HEK293 (cell line): Measurements from ENCODE around the gene ZNF423.

Source experiments
- CTCF ChIA-PET: fragments of 350-600 bp; formaldehyde crosslinking; extraction: SDS; loops from one replicate; lab custom pipeline; 2021; ENCODE audit warnings: antibody characterized with exemption; lab: Yijun Ruan, JAX
- POLR2A ChIA-PET: fragments of 300-600 bp; formaldehyde crosslinking; extraction: SDS; loops from one replicate; lab custom pipeline; 2020; ENCODE audit warnings: antibody characterized with exemption, inconsistent platforms; lab: Yijun Ruan, JAX
- H3K27ac ChIP-seq: fragments of 200-500 bp; sonication (Bioruptor generic); 2 replicates; pipeline ENCODE4 v1.5.1; 2014; ENCODE audit warnings: low read depth, low read length, control low read depth, inconsistent platforms; ENCODE audit errors: extremely low read depth
- H3K36me3 ChIP-seq, 2 experiments: fragments of 200-500 bp in 1 of 2; sonication (Bioruptor generic) in 1 of 2; 1 replicate in 1 of 2; 2 replicates in 1 of 2; pipeline ENCODE4 v1.5.1; 2014 to 2017; ENCODE audit warnings: inconsistent platforms in 2 of 2, low read length in 2 of 2; ENCODE audit not compliant: control insufficient read depth in 2 of 2, insufficient read depth in 1 of 2
- H3K4me1 ChIP-seq: fragments of 200-500 bp; sonication (Bioruptor generic); 2 replicates; pipeline ENCODE4 v1.5.1; 2014; ENCODE audit warnings: mild to moderate bottlenecking, low read length, inconsistent platforms; ENCODE audit not compliant: control insufficient read depth, insufficient read depth
- H3K4me3 ChIP-seq: 2 replicates; pipeline ENCODE4 v1.5.1; 2011; ENCODE audit warnings: low read depth, mild to moderate bottlenecking, control low read depth, low read length, moderate library complexity
- H3K9me3 ChIP-seq: fragments of 200-500 bp; sonication (Bioruptor generic); 2 replicates; pipeline ENCODE4 v1.5.1; 2014; ENCODE audit warnings: low read depth, low read length, inconsistent platforms; ENCODE audit not compliant: control insufficient read depth, insufficient read depth
- ATF2 ChIP-seq: fragments of 450-650 bp; formaldehyde crosslinking; IDR thresholded peaks from 2 replicates; pipeline ENCODE4 v1.5.1; 2016; ENCODE audit warnings: missing biosample characterization, missing genetic modification characterization, low read depth
- KLF8 ChIP-seq: fragments of 450-650 bp; formaldehyde crosslinking; IDR thresholded peaks from 2 replicates; pipeline ENCODE4 v1.5.1; 2016; ENCODE audit warnings: missing biosample characterization, missing genetic modification characterization
- MEIS1 ChIP-seq: sonication (generic); formaldehyde crosslinking; IDR thresholded peaks from 2 replicates; pipeline ENCODE4 v1.8.1; 2022; ENCODE audit warnings: missing genetic modification reagents, mild to moderate bottlenecking, borderline replicate concordance
- MYNN ChIP-seq: fragments of 450-650 bp; formaldehyde crosslinking; IDR thresholded peaks from 2 replicates; pipeline ENCODE4 v1.5.1; 2016; ENCODE audit warnings: missing biosample characterization, missing genetic modification characterization, borderline replicate concordance
- WT1 ChIP-seq: fragments of 450-650 bp; formaldehyde crosslinking; IDR thresholded peaks from 2 replicates; pipeline ENCODE4 v1.5.1; 2016; ENCODE audit warnings: missing biosample characterization, missing genetic modification characterization
- ZFP3 ChIP-seq: fragments of 450-650 bp; formaldehyde crosslinking; IDR thresholded peaks from 2 replicates; pipeline ENCODE4 v1.5.1; 2016; ENCODE audit warnings: low read depth, missing biosample characterization, missing genetic modification characterization
- ZNF2 ChIP-seq: fragments of 450-650 bp; formaldehyde crosslinking; IDR thresholded peaks from 2 replicates; pipeline ENCODE4 v1.5.1; 2016; ENCODE audit warnings: missing biosample characterization, missing genetic modification characterization
- ZNF23 ChIP-seq: fragments of 450-650 bp; formaldehyde crosslinking; IDR thresholded peaks from 2 replicates; pipeline ENCODE4 v1.5.1; 2016; ENCODE audit warnings: missing biosample characterization, missing genetic modification characterization, borderline replicate concordance
- ZNF391 ChIP-seq: fragments of 450-650 bp; formaldehyde crosslinking; IDR thresholded peaks from 2 replicates; pipeline ENCODE4 v1.5.1; 2016; ENCODE audit warnings: low read depth, missing biosample characterization, missing genetic modification characterization, borderline replicate concordance
- ZNF747 ChIP-seq: fragments of 450-650 bp; formaldehyde crosslinking; IDR thresholded peaks from 2 replicates; pipeline ENCODE4 v1.5.1; 2016; ENCODE audit warnings: missing biosample characterization, missing genetic modification characterization
- ZNF777 ChIP-seq: fragments of 450-650 bp; formaldehyde crosslinking; IDR thresholded peaks from 2 replicates; pipeline ENCODE4 v1.5.1; 2017; ENCODE audit warnings: missing biosample characterization, missing genetic modification characterization, borderline replicate concordance
- ZSCAN18 ChIP-seq: fragments of 450-650 bp; formaldehyde crosslinking; IDR thresholded peaks from 2 replicates; pipeline ENCODE4 v1.5.1; 2016; ENCODE audit warnings: missing biosample characterization, missing genetic modification characterization
- TF ChIP-seq, protein P1 (sequence below): fragments of 450-650 bp; formaldehyde crosslinking; optimal IDR thresholded peaks from 2 replicates; pipeline ENCODE3; 2016; ENCODE audit warnings: missing biosample characterization, mild to moderate bottlenecking, missing genetic modification characterization
- TF ChIP-seq, protein P2 (sequence below): fragments of 450-650 bp; formaldehyde crosslinking; IDR thresholded peaks from 2 replicates; pipeline ENCODE4 v1.5.1; 2016; ENCODE audit warnings: missing biosample characterization, missing genetic modification characterization, borderline replicate concordance
- TF ChIP-seq, protein P3 (sequence below): fragments of 450-650 bp; formaldehyde crosslinking; IDR thresholded peaks from 2 replicates; pipeline ENCODE4 v1.5.1; 2016; ENCODE audit warnings: missing biosample characterization, missing genetic modification characterization

ZNF423 gene

DNA sequence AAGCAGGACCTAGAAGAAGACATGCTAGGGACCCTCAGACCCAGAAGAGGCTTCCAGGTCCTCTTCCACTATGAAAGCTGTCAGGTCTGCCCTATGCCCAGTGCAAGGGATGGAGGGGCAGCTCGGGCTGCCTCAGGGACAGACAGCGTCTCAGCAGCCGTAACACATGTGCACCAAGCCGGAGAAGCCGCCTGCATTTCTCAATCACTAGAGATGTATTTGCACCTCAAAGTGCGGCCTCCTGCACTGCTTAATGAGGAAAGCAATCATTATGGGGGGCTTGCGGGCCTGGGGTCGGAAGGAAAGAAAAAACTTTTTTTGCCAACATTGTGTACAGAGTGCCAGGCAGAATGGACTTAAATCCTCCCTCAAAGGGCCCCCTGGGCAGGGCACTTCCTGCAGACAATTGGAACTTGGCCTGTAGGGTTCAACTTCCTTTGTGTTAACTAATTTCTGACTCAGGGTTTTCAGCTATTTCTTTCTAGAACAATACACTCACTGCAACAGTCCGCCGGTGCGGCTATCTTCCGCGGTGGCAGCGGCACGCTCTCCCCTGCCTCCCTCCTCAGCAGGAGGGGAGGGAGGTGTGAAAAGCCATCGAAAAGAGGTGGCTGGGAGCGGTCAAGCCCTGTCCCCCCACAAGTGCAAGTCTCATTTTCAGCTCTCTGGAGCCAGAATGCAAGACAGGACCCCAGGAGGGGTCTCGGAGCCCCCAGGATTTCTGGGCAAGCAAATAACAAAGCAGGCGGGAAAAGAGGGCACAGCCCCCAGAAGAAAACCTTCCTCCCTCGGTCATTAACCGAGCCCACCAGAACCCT, 101.2 kb downstream of the ZNF423 start:
- H3K4me1 ChIP-seq, result 0 out of 2 replicates have a peak, but pooled peaks cover 2% of the 10 kb centered on the region
- no peak overlapping the region for H3K4me3 ChIP-seq
- no peaks in the 10 kb centered on the region for H3K9me3 ChIP-seq
- no peak overlapping the region for H3K27ac ChIP-seq
- H3K36me3 ChIP-seq, result no peaks in the 10 kb centered on the region
- POLR2A ChIA-PET, result no interaction called here
- CTCF ChIA-PET, result interaction anchor here (0.6 to 1.0 kb wide), 2 partner anchors 103 to 346 kb away, joined by 3 read pairs; no protein-coding TSS in a partner anchor
- no peak for TF ChIP-seq MYNN (tag by site-specific recombination)

GRCh38 chr16:49750341-49751000, 105.4 kb downstream of the ZNF423 start:
- H3K27ac ChIP-seq, result no peak overlapping the region

More at GRCh38 chr16:49750341-49751000, 105.4 kb downstream of the ZNF423 start:
- ChIA-PET CTCF (no interaction called here), POLR2A (interaction anchor here (0.5 kb wide), 1 partner anchor 63 kb away, joined by 4 read pairs; no protein-coding TSS in a partner anchor)
- H3K36me3 ChIP-seq, result no peaks in the 10 kb centered on the region
- TF ChIP-seq ZNF23 (tag by site-specific recombination) (no peak), ZNF2 (no peak), ZNF777 (tag by site-specific recombination) (no peak), ZSCAN18 (tag by site-specific recombination) (no peak), ATF2 (no peak), MEIS1 (CRISPR knock-in tag) (no peak), KLF8 (no peak), WT1 (tag by site-specific recombination) (no peak), ZNF747 (tag by site-specific recombination) (no peak), ZFP3 (tag by site-specific recombination) (no peak), ZNF391 (tag by site-specific recombination) (no peak)
- TF ChIP-seq, protein P1, sequence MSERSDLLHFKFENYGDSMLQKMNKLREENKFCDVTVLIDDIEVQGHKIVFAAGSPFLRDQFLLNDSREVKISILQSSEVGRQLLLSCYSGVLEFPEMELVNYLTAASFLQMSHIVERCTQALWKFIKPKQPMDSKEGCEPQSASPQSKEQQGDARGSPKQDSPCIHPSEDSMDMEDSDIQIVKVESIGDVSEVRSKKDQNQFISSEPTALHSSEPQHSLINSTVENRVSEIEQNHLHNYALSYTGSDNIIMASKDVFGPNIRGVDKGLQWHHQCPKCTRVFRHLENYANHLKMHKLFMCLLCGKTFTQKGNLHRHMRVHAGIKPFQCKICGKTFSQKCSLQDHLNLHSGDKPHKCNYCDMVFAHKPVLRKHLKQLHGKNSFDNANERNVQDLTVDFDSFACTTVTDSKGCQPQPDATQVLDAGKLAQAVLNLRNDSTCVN, result no peak
- TF ChIP-seq, protein P2, sequence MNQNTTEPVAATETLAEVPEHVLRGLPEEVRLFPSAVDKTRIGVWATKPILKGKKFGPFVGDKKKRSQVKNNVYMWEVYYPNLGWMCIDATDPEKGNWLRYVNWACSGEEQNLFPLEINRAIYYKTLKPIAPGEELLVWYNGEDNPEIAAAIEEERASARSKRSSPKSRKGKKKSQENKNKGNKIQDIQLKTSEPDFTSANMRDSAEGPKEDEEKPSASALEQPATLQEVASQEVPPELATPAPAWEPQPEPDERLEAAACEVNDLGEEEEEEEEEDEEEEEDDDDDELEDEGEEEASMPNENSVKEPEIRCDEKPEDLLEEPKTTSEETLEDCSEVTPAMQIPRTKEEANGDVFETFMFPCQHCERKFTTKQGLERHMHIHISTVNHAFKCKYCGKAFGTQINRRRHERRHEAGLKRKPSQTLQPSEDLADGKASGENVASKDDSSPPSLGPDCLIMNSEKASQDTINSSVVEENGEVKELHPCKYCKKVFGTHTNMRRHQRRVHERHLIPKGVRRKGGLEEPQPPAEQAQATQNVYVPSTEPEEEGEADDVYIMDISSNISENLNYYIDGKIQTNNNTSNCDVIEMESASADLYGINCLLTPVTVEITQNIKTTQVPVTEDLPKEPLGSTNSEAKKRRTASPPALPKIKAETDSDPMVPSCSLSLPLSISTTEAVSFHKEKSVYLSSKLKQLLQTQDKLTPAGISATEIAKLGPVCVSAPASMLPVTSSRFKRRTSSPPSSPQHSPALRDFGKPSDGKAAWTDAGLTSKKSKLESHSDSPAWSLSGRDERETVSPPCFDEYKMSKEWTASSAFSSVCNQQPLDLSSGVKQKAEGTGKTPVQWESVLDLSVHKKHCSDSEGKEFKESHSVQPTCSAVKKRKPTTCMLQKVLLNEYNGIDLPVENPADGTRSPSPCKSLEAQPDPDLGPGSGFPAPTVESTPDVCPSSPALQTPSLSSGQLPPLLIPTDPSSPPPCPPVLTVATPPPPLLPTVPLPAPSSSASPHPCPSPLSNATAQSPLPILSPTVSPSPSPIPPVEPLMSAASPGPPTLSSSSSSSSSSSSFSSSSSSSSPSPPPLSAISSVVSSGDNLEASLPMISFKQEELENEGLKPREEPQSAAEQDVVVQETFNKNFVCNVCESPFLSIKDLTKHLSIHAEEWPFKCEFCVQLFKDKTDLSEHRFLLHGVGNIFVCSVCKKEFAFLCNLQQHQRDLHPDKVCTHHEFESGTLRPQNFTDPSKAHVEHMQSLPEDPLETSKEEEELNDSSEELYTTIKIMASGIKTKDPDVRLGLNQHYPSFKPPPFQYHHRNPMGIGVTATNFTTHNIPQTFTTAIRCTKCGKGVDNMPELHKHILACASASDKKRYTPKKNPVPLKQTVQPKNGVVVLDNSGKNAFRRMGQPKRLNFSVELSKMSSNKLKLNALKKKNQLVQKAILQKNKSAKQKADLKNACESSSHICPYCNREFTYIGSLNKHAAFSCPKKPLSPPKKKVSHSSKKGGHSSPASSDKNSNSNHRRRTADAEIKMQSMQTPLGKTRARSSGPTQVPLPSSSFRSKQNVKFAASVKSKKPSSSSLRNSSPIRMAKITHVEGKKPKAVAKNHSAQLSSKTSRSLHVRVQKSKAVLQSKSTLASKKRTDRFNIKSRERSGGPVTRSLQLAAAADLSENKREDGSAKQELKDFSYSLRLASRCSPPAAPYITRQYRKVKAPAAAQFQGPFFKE, result no peak
- TF ChIP-seq, protein P3, sequence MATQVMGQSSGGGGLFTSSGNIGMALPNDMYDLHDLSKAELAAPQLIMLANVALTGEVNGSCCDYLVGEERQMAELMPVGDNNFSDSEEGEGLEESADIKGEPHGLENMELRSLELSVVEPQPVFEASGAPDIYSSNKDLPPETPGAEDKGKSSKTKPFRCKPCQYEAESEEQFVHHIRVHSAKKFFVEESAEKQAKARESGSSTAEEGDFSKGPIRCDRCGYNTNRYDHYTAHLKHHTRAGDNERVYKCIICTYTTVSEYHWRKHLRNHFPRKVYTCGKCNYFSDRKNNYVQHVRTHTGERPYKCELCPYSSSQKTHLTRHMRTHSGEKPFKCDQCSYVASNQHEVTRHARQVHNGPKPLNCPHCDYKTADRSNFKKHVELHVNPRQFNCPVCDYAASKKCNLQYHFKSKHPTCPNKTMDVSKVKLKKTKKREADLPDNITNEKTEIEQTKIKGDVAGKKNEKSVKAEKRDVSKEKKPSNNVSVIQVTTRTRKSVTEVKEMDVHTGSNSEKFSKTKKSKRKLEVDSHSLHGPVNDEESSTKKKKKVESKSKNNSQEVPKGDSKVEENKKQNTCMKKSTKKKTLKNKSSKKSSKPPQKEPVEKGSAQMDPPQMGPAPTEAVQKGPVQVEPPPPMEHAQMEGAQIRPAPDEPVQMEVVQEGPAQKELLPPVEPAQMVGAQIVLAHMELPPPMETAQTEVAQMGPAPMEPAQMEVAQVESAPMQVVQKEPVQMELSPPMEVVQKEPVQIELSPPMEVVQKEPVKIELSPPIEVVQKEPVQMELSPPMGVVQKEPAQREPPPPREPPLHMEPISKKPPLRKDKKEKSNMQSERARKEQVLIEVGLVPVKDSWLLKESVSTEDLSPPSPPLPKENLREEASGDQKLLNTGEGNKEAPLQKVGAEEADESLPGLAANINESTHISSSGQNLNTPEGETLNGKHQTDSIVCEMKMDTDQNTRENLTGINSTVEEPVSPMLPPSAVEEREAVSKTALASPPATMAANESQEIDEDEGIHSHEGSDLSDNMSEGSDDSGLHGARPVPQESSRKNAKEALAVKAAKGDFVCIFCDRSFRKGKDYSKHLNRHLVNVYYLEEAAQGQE (tag by site-specific recombination), result no peak
- 0 out of 2 replicates have a peak, but pooled peaks cover 2% of the 10 kb centered on the region for H3K4me1 ChIP-seq
- H3K9me3 ChIP-seq, result no peaks in the 10 kb centered on the region
- no peak overlapping the region for H3K4me3 ChIP-seq
